ENCODE results near the gene ITGAE.
"Not testable (repeated sequence)": the region's sequence is repeated elsewhere in the genome, so short reads cannot be mapped to it uniquely, and the experiment has no call there.

The ITGAE gene

GRCh38 chr17:3729881-3730280, 71.1 kb downstream of the ITGAE start:
- DNase-seq (ENCODE audit: low read depth) = no peak

GRCh38 chr17:3728099-3728498, 72.9 kb downstream of the ITGAE start:
- DNase-seq (ENCODE audit: low read depth) = not testable (repeated sequence)

- DNase-seq (ENCODE audit: low read depth) = no peak
Observed at GRCh38 chr17:3727041-3727440, 73.9 kb downstream of the ITGAE start.

- DNase-seq (ENCODE audit: low read depth) = no peak
Observed at GRCh38 chr17:3724378-3725077, 76.5 kb downstream of the ITGAE start.

- DNase-seq (ENCODE audit: low read depth) = peak; percentile 82
Observed at GRCh38 chr17:3723556-3724377, 77.2 kb downstream of the ITGAE start, which contains the start of gene HASPIN. HASPIN (plus strand) TSS chr17:3723903; CDS start chr17:3723936, 33 bp downstream.

- no peak for DNase-seq (ENCODE audit: low read depth)
Observed at GRCh38 chr17:3723188-3723555, 77.8 kb downstream of the ITGAE start.

GRCh38 chr17:3722716-3723115, 78.3 kb downstream of the ITGAE start:
- peak; percentile 68 for DNase-seq (ENCODE audit: low read depth)

GRCh38 chr17:3719265-3719664, 81.7 kb downstream of the ITGAE start:
- no peak for DNase-seq (ENCODE audit: low read depth)

GRCh38 chr17:3718201-3718600, 82.8 kb downstream of the ITGAE start:
- no peak for DNase-seq (ENCODE audit: low read depth)

- DNase-seq (ENCODE audit: low read depth) = no peak
Observed at GRCh38 chr17:3715296-3715695, 85.7 kb downstream of the ITGAE start.

GRCh38 chr17:3712811-3713463, 88.1 kb downstream of the ITGAE start:
- no peak for DNase-seq (ENCODE audit: low read depth)

- DNase-seq (ENCODE audit: low read depth) = no peak
Observed at GRCh38 chr17:3710951-3711383, 90.0 kb downstream of the ITGAE start.

- DNase-seq (ENCODE audit: low read depth) = no peak
Observed at GRCh38 chr17:3708366-3708765, 92.6 kb downstream of the ITGAE start.

GRCh38 chr17:3705718-3705984, 95.3 kb downstream of the ITGAE start:
- DNase-seq (ENCODE audit: low read depth) = not testable (repeated sequence)

- DNase-seq (ENCODE audit: low read depth) = no peak
Observed at GRCh38 chr17:3704931-3705717, 95.9 kb downstream of the ITGAE start.

- DNase-seq (ENCODE audit: low read depth) = not testable (repeated sequence)
Observed at GRCh38 chr17:3702041-3702539, 98.9 kb downstream of the ITGAE start.

GRCh38 chr17:3699951-3700350, 101.0 kb downstream of the ITGAE start:
- no peak for DNase-seq (ENCODE audit: low read depth)

- DNase-seq (ENCODE audit: low read depth) = no peak
Observed at GRCh38 chr17:3698139-3698538, 102.8 kb downstream of the ITGAE start.

GRCh38 chr17:3697103-3697476, 103.9 kb downstream of the ITGAE start:
- no peak for DNase-seq (ENCODE audit: low read depth)

GRCh38 chr17:3695723-3696411, 105.1 kb downstream of the ITGAE start, which contains the start of gene P2RX5:
P2RX5 (minus strand) TSS chr17:3696155; CDS start chr17:3696005, 150 bp downstream.
- DNase-seq (ENCODE audit: low read depth) = no peak

GRCh38 chr17:3695129-3695722, 105.8 kb downstream of the ITGAE start:
- DNase-seq (ENCODE audit: low read depth) = no peak
